HG02678 (cell line): ENCODE measurements around the gene PROX1.

Source experiments
- ATAC-seq: cut with Tn5 transposase; IDR thresholded peaks from one replicate; pipeline ENCODE4 v1.9.1; 2021; ENCODE audit warnings: mild to moderate bottlenecking, moderate library complexity; ENCODE audit not compliant: unreplicated experiment

Gene PROX1

DNA sequence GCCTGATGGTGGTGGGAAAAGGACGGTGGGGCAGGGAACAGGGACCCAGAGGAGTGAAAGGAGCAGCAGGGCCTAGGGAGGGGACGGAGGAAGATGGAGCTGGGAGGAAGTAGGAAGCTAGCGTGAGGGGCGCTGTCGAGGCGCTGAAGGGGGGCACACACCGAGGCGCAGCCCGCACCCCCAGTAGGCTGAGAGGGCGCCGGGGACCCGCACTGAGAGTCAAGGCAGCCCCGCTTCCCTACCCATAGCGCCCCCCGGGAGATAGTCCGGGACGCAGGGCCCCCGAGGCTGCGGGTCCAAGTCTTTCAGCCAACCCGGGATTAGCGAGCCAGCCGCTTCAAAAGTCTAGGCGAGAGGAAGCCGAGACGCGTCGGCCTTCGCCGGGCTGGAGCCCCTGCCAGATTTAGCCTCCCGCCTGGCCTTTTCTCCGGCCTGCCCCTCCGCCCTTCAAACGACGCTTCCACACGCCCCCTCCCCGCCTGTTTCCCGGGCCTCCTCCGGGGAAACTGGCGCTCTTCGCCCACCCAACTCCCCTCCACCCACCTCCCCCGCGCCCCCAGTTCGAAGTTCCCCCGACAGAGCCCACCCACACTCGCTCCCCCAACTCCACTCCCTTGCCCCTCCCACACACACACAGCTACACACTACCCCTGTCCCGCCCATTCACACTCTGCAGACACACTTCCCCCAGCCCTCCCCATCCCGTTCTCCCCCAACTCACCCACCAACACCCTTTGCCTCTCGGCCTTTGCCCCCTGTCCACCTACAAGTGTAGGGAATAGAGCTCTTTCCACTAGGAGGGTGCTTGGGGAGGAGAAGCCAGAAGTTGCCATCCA lies 7.8 kb upstream of the PROX1 start:
- ATAC-seq = no peak

- no peak for ATAC-seq
Measured at GRCh38 chr1:213980906-213981305, 6.9 kb upstream of the PROX1 start.

- ATAC-seq = no peak
Measured at GRCh38 chr1:213982289-213982671, 5.5 kb upstream of the PROX1 start.

- ATAC-seq = no peak
Measured at GRCh38 chr1:213982672-213983492, 4.9 kb upstream of the PROX1 start.

DNA sequence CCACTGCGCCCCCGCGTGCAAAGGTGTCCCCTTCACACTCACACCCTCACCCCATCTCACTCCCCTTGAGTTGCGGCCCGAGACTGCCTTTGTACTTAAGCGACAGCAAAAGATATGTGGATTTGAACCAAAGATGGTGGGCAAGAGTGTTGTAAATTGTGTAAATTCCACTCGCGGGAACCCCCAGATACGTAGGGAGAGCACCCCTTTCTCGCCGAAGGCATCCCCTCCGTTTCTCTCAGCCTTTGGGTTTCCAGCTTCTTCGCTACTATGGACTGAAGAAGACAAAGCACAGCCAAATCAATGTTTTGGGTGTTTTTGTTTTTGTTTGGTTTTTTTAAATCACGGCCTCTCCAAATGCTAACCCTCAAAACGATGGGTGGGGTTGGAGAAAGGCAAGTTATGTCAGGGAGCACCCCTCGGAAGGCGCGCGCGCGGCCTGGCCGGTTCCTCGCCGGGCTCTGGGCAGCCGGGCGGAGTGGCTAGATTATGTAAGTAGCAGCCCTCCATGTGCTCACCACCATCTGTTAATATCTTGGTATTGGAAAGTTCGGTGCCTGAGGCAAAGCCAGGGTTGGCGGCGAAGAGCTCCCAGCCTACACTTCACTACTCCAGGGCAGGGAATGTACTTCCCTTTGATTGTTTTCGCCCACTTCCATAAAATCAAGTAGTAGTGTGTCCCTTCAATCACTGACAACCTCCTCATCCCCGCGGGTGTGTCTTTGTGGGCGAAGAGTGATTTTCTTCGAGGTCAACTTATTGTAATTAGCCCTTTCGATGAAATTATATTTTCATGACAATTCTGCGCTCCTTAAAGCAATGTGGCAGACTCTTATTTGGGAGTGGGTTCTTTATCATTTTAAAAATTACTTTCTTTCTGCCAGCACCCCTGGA lies 4.0 kb upstream of the PROX1 start:
- no peak for ATAC-seq

GRCh38 chr1:213984387-213985208 lies 3.2 kb upstream of the PROX1 start:
- ATAC-seq = no peak

- ATAC-seq = no peak
Measured at GRCh38 chr1:213985209-213986019, 2.4 kb upstream of the PROX1 start.

- no peak for ATAC-seq
Measured at GRCh38 chr1:213986020-213986924, 1.5 kb upstream of the PROX1 start.

DNA sequence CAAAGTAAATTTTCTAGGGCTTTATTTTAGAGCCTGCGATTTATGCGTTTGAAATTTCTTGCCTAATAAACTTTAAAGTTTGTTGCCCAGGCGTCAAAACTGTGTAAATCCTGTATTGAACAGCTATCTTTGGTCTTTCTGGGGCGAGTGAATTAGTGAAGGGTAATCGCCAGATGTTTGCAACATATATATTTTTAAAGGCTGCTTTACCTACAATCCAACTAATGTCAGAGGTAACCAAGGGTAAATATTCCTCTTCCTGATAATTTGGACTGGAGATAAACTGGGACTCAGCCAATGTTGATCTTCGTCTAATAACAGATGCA lies 885 bp upstream of the PROX1 start:
- no peak for ATAC-seq

DNA sequence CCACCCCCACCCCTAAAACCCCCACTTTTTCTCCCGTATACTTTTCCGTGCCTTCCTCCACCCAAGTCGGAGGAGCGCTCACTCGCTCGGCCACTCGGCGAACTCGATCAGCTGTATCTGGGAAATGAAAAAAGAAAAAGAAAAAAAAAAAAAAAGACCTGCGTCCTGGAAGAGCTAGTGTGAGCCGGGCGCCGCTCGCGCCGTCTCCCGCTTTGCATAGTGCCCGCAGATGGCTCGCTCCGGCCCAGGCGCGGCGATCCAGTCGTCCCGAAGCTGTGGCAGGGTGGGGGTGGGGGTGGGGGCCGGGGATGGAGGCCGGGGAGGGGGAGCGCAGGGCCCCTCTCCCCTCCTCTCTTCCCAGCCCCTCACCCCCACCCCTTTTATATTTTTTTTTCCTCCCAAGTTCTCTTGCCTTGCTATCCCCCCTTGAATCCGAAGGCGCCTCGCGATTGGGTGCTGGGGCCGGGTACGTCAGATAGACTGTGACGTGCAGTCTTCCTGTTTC lies 299 bp upstream of the PROX1 start:
- ATAC-seq = peak; percentile 76

- ATAC-seq = no peak
Measured at GRCh38 chr1:213988507-213989001, 781 bp downstream of the PROX1 start.

DNA sequence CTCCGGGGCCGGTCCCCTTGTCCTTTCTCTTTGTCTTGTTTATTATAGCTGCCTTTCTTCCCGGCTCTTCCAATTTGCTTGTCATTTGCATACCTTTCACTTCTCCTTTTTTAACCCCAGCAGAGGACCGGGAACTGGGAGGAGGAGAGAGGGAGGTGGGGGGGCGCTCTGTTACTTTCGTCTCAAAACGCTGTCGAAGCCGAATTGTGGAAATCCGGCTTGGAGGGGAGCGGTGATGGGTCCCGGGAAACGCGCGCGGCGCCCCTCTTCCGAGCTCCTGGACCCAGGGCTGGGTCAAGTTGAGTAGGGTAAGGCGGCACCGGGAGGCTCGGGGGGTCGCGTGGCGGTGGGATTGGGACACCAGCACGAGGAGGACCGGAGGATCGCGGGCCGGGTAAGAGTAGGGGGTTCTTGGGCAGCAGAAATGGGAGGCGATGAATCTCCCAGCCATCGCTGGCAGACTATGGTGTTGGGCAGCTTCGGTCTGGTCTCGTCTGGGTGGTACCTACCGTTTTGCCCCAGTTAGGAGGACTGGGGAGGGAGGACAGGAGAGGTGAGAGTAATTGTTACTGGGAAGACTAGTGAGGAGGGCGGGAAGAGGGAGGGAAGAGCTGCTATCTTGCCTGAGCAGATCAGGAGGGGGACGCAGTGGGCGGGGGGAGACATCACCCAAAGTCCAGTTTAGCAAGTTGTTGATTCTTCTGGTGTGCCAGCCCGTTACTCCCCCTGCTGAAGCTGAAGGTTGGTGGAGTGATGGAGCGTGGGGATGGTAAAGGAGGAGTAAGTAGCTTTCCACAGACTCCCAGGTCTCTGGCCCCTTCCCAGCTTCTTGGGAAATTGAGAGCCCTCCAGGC lies 1.5 kb downstream of the PROX1 start:
- ATAC-seq = no peak

DNA sequence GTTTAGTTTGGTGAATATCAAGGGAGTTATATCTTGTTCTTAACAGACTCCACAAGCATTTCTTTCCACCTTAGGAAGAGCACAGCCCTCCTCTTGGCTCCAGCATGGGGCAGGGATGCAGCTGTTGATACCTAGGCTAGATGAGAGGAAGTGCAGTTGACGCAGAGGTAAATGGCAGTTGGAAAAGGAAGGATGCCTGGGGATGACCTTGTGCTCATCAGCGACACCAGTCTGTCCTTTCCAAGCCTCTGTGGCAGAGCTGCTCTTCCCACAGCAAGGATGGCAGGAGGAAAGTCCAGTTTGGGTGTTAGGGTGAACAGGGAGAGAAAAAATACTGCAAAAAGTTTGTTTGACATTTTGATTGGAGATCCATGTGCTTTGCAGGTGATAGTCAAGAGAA lies 6.2 kb downstream of the PROX1 start:
- no peak for ATAC-seq

GRCh38 chr1:213994888-213995287 lies 7.1 kb downstream of the PROX1 start:
- no peak for ATAC-seq

DNA sequence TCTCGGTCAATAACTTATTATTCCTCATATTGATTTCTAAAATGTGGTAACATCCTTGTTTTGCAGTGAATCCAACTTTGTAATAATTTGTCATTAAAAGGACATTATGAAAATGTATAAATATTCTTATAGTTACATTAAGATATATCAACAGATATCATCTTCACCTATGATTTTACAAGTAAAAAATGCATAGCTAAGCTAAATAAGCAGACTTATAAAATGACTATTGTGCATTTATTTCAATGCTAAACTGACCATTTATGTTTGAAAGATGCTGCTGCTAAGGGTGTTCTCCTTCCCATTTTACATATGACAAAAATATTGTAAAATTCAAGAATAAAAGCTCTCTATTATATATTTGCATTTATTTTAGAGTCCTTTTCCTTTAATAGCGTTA lies 7.8 kb downstream of the PROX1 start:
- ATAC-seq = no peak

GRCh38 chr1:213996320-213997037 lies 8.7 kb downstream of the PROX1 start:
- no peak for ATAC-seq
